ENCODE measurements around the gene LMTK3. TPM values are rescaled to one million over a fixed set of nuclear protein-coding genes. Genes with fewer than 3 reads are reported as not detected.

The LMTK3 gene
- total RNA-seq, 1 donor from 2014 or later = 21.0 TPM

- peak; percentile 95 for DNase-seq (ENCODE audit: low spot score)
These were observed 65.8 kb downstream of the LMTK3 start, which contains the start of gene GRWD1 for GRCh38 chr19:48445606-48446481. Gene GRWD1 (plus strand): TSS chr19:48445983. CDS start chr19:48446006, 23 bp downstream.

GRCh38 chr19:48445256-48445605 lies 66.4 kb downstream of the LMTK3 start:
- peak; percentile 63 for DNase-seq (ENCODE audit: low spot score)

GRCh38 chr19:48444936-48445200 lies 66.8 kb downstream of the LMTK3 start:
- DNase-seq (ENCODE audit: low spot score) = no peak

- DNase-seq (ENCODE audit: low spot score) = no peak
These were observed 67.3 kb downstream of the LMTK3 start for GRCh38 chr19:48444129-48444935.

- no peak for DNase-seq (ENCODE audit: low spot score)
These were observed 67.9 kb downstream of the LMTK3 start for GRCh38 chr19:48443731-48444128.

- DNase-seq (ENCODE audit: low spot score) = no peak
These were observed 68.4 kb downstream of the LMTK3 start for GRCh38 chr19:48443256-48443655.

- no peak for DNase-seq (ENCODE audit: low spot score)
These were observed 69.3 kb downstream of the LMTK3 start for GRCh38 chr19:48442116-48443035.

- DNase-seq (ENCODE audit: low spot score) = no peak
These were observed 70.1 kb downstream of the LMTK3 start for GRCh38 chr19:48441360-48442050.

GRCh38 chr19:48436586-48436985 lies 75.0 kb downstream of the LMTK3 start:
- DNase-seq (ENCODE audit: low spot score) = no peak

Other genes starting within 250 kb of the LMTK3 start
- gene ZNF114, start 241.8 kb downstream of the LMTK3 start, total RNA-seq = 0.43 TPM
- 52.4 TPM for gene EMP3, start 186.3 kb downstream of the LMTK3 start, total RNA-seq
- 18.0 TPM for gene TMEM143, start 147.9 kb downstream of the LMTK3 start, total RNA-seq
- not detected for gene SYNGR4, start 147.5 kb downstream of the LMTK3 start, total RNA-seq
- 205 TPM for gene KDELR1, start 120.3 kb downstream of the LMTK3 start, total RNA-seq
- 0.69 TPM for gene GRIN2D, start 118.2 kb downstream of the LMTK3 start, total RNA-seq
- gene GRWD1, start 65.9 kb downstream of the LMTK3 start, total RNA-seq = 27.6 TPM
- 1.0 TPM for gene KCNJ14, start 56.3 kb downstream of the LMTK3 start, total RNA-seq
- gene CYTH2, start 42.5 kb downstream of the LMTK3 start, total RNA-seq = 141 TPM
- 13.1 TPM for gene SULT2B1, start 40.3 kb upstream of the LMTK3 start, total RNA-seq
- not detected for gene SPACA4, start 94.9 kb upstream of the LMTK3 start, total RNA-seq
- gene FAM83E, start 103.2 kb upstream of the LMTK3 start, total RNA-seq = 143 TPM
- gene RPL18, start 107.3 kb upstream of the LMTK3 start, total RNA-seq = 1,057 TPM
- 51.8 TPM for gene SPHK2, start 107.7 kb upstream of the LMTK3 start, total RNA-seq
- 39.9 TPM for gene DBP, start 125.5 kb upstream of the LMTK3 start, total RNA-seq
- gene CA11, start 134.4 kb upstream of the LMTK3 start, total RNA-seq = 46.2 TPM
- gene NTN5, start 161.2 kb upstream of the LMTK3 start, total RNA-seq = 0.46 TPM
- 78.1 TPM for gene FUT2, start 184.1 kb upstream of the LMTK3 start, total RNA-seq
- gene MAMSTR, start 207.9 kb upstream of the LMTK3 start, total RNA-seq = 1.6 TPM
- 13.1 TPM for gene RASIP1, start 228.8 kb upstream of the LMTK3 start, total RNA-seq
- 0.20 TPM for gene IZUMO1, start 235.1 kb upstream of the LMTK3 start, total RNA-seq
- gene FUT1, start 240.8 kb upstream of the LMTK3 start, total RNA-seq = 1.0 TPM
- gene FGF21, start 243.7 kb upstream of the LMTK3 start, total RNA-seq = not detected